Cardiac fibroblast (primary cell): ENCODE data around the gene DIP2B.

ENCODE experiments used
- DNase-seq, 2 donors: peaks; one replicate each; pipeline versions ENCODE4 v3.0.0 to v3.0.0-alpha.2; 2010; ENCODE audit warnings: low read depth in 2 of 2
- H3K4me3 ChIP-seq, 2 donors: replicated peaks in 1 of 2; 1 replicate in 1 of 2; 2 replicates in 1 of 2; pipeline ENCODE4 v1.5.1; 2011; ENCODE audit warnings: low read depth in 2 of 2, low read length in 2 of 2, mild to moderate bottlenecking in 2 of 2, moderate library complexity in 1 of 2
- CTCF ChIP-seq: IDR thresholded peaks from one replicate; pipeline ENCODE4 v1.5.1; 2011; ENCODE audit warnings: low read depth, mild to moderate bottlenecking, low read length, inconsistent platforms

DIP2B gene

DNA sequence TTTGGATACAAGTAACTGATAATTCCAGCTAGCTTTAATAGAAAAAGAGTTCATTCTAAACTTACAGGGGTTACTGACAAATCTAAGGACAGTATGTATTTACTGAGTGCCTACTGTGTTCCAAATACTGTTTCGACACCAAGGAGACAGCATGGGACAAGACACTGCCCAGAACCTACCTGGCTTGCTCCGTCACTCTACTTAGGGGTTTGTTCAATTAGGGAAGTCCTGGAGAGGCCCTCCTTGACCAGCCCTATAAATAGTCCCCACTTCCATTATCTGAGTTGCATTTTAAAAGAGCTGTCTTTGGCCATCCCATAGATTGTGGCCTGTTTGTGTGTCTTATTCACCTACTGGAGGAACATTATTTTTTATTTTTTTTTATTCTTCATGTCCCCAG is 129.6 kb downstream of the DIP2B start:
- no peak for TF ChIP-seq CTCF
- H3K4me3 ChIP-seq, result no peak overlapping the region
- no peak for DNase-seq

GRCh38 chr12:50635364-50635763 is 130.6 kb downstream of the DIP2B start:
- DNase-seq, result no peak
- no peak overlapping the region for H3K4me3 ChIP-seq
- TF ChIP-seq CTCF, result no peak

DNA sequence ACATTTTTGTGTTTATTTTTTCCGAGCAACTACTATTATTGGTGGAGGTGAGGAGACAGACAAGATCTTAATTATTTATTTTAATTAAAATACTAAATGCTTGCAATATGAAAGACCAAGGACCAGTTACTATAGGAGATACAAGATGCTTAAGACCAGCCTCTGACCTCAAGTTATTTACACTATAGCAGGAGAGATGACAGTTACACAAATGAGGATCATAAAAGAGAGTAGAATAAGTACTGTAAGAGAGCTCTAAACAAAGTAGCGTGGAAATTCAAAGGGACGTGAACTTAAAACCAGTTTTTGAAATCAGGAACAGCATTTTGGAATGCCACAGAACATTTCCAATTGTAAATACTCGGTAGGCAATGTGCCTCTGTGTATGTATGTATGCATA is 131.1 kb downstream of the DIP2B start:
- H3K4me3 ChIP-seq, result no peak overlapping the region
- TF ChIP-seq CTCF, result no peak
- no peak for DNase-seq

- H3K4me3 ChIP-seq, result no peak overlapping the region
- no peak for TF ChIP-seq CTCF
- no peak for DNase-seq
Measured at GRCh38 chr12:50636505-50636904, 131.7 kb downstream of the DIP2B start.

DNA sequence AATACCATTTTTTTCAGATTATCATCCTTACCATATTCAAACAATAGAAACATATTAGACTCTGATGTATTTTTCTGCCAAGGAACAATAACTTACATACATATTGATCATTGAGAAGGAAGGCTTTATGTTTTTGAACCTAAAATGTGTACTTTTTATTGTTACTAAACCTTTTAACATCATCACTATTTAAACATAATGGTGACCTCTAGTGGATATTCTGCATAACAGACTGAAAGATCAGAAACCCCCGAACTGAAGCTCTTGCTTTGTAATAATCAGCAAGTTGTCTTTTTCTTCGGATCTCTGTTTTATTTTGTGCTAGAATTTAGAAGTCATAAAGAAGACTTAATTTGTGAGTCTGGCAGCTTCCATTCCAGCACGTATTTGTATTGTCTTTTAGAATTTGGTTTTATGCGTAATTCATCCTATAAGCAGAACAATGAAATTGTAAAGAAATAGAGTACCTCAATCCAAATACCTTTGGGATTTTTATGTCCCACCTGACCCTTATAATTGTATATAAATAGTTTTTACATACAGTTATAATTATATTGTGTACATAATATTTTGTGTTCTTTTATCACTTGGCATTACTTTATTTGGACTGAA is 133.2 kb downstream of the DIP2B start:
- H3K4me3 ChIP-seq, result no peak overlapping the region
- DNase-seq, result peak; percentile 74
- TF ChIP-seq CTCF, result peak; percentile 55

- H3K4me3 ChIP-seq, result no peak overlapping the region
- DNase-seq, result no peak
- TF ChIP-seq CTCF, result no peak
Measured at GRCh38 chr12:50638482-50638880, 133.7 kb downstream of the DIP2B start.

GRCh38 chr12:50639721-50640120 is 134.9 kb downstream of the DIP2B start:
- DNase-seq, result no peak
- TF ChIP-seq CTCF, result no peak
- no peak overlapping the region for H3K4me3 ChIP-seq
